Measurements from ENCODE around the gene C2CD2.

The C2CD2 gene

DNA sequence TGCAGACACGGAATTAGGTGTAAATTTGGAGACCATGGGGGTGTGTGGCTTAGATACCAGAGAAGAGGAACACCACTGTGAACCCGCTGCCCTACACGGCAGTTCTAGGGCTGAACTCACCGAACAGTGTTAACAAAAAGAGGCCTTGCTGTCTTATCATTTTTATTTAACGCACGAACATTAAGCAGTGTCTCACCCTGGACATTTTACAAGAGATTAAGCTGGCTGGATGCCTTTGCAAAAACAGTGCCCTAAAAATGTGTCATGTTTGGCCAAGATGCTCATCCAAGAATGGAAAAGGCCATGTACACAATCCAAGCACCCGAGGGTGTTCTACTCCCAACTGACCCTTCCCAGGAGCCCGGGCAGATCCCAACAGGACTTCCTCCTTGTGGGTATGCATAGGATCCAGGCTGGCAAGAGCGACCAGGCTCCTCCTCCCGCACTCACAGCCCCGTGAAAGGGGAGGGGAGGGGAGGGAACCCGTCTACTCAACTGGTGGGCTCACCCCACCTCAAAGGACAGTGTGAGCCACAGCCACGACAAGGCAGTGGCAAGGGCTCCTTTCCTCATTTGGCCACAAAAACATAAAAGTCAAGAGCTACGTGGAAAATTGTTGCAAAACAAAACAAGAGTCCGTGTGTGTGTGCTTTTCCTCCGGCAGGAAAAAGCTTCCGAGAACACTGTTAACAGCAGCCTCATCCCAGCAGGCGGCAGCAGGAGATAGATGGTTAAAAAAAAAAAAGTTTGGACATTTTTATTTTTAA, 20.3 kb downstream of the C2CD2 start:
- DNase-seq (ENCODE audit: low read depth in 2 of 2, low spot score in 1 of 2), result no peak

DNA sequence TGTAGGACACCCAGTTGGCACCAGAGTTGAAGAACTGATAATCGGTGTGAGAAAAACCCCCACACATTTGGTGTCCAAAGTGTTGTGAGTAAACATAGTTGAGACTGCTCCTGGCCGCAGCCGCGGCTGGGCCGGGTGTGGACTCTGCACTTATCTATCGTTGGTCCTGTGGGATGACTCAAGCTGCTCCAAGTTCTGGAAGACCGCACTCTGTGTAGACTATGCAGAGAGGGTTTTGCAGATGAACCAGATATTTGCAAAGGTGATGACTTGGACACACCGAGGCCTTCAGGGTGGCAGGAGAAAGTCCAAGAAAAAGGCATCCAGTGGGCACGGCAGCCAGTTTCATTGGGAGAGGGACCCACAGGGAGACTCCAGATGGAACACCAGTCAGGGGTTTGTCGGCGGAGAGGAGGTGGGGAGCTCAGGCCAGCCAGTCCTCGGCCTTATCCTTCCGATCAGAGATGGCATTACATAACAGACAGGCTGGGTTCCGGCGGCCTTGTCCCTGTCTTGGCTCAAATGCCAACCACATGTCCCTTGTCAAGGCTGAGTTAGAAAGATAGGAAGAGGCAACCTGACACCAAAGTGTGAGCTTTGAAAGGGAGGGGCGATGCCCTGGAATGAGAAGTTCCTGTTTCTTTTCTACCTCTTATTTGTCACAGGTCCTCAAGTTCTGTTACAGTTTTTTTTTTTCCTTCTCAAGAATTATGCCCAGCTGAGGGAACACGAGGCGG, 21.1 kb downstream of the C2CD2 start:
- DNase-seq (ENCODE audit: low read depth in 2 of 2, low spot score in 1 of 2), result no peak

GRCh38 chr21:41932191-41932575, 21.6 kb downstream of the C2CD2 start:
- no peak for DNase-seq (ENCODE audit: low read depth in 2 of 2, low spot score in 1 of 2)

- DNase-seq (ENCODE audit: low read depth in 2 of 2, low spot score in 1 of 2), result no peak
Measured at GRCh38 chr21:41931041-41931451, 22.8 kb downstream of the C2CD2 start.

DNA sequence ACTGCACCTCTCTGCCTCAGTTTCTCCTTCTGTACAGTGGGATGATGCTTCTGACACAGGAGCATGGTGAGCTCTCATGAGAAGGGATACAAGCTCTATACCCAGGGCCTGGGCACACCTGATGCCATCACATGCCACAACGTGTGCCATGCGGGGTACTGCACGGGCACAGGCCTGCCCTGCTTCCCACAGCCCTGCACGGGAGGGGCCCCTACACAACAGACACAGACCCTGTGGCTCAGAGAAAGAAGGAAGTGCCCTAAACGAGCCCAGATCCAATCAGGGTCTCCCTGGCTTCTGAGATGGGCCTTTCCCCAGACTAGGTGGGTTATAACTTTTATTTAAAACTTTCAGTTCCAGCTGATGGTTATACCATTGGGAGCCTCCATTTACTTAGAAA, 24.6 kb downstream of the C2CD2 start:
- no peak for DNase-seq (ENCODE audit: low read depth in 2 of 2, low spot score in 1 of 2)

GRCh38 chr21:41928621-41929220, 25.1 kb downstream of the C2CD2 start:
- DNase-seq (ENCODE audit: low read depth in 2 of 2, low spot score in 1 of 2), result no peak

GRCh38 chr21:41927727-41928409, 25.9 kb downstream of the C2CD2 start:
- DNase-seq (ENCODE audit: low read depth in 2 of 2, low spot score in 1 of 2), result no peak

- no peak for DNase-seq (ENCODE audit: low read depth in 2 of 2, low spot score in 1 of 2)
Measured at GRCh38 chr21:41926807-41927171, 27.0 kb downstream of the C2CD2 start.

- no peak for DNase-seq (ENCODE audit: low read depth in 2 of 2, low spot score in 1 of 2)
Measured at GRCh38 chr21:41926117-41926806, 27.6 kb downstream of the C2CD2 start.

DNA sequence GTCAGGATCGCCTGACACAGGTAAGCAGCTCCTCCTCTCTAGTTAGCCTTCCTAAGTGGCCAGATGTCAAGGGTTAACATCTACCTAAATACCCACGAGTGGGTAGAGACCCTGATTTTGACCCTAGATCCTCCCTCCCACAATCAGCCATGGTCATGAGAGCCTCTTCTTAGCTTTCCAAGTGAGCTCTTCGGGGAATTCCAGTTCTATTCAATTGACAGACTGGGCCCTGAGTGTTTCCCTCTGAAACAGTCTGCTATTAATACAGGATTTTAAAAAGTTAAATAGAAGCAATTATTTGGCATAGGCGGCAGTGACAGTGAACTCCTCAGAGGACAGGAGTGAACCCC, 28.1 kb downstream of the C2CD2 start:
- DNase-seq (ENCODE audit: low read depth in 2 of 2, low spot score in 1 of 2), result no peak

GRCh38 chr21:41924368-41924754, 29.5 kb downstream of the C2CD2 start:
- no peak for DNase-seq (ENCODE audit: low read depth in 2 of 2, low spot score in 1 of 2)

DNA sequence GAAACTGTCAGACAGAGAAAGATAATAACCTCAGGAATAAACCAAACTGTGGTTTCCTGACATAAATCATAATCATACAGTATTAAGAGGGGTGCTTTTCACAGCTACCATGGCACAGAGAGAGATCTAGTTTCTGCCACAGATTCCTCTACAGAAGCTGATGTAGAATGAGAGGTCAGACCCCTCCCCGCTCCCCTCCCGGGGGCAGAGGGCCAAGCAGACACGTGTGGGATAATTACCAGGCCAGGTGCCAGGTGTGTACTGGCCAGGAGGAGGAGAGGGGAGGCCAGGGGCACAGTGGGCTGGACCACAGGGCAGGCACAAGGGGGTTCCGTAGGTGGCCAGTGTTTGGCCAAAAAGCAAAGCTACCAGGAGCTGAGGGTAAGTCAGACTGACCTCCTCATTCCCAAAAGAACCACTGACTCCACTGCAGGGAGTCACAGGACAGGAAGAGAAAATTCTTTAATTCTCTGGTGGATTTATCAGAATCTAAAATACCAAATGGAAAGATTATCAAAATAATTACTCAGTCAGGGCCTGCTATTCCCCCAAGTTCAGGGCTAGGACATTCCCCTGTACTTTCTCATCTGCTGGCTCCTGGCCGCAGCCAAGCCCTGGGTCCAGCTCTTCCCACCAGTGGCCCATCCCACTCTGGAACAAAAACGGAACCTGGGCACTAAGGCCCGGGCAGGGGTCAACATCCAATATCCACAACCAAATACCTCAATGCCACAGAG, 30.0 kb downstream of the C2CD2 start:
- no peak for DNase-seq (ENCODE audit: low read depth in 2 of 2, low spot score in 1 of 2)

GRCh38 chr21:41923186-41923585, 30.6 kb downstream of the C2CD2 start:
- no peak for DNase-seq (ENCODE audit: low read depth in 2 of 2, low spot score in 1 of 2)

- DNase-seq (ENCODE audit: low read depth in 2 of 2, low spot score in 1 of 2), result no peak
Measured at GRCh38 chr21:41921021-41921420, 32.8 kb downstream of the C2CD2 start.

- no peak for DNase-seq (ENCODE audit: low read depth in 2 of 2, low spot score in 1 of 2)
Measured at GRCh38 chr21:41920476-41920875, 33.3 kb downstream of the C2CD2 start.

GRCh38 chr21:41919666-41920398, 34.0 kb downstream of the C2CD2 start:
- no peak for DNase-seq (ENCODE audit: low read depth in 2 of 2, low spot score in 1 of 2)

DNA sequence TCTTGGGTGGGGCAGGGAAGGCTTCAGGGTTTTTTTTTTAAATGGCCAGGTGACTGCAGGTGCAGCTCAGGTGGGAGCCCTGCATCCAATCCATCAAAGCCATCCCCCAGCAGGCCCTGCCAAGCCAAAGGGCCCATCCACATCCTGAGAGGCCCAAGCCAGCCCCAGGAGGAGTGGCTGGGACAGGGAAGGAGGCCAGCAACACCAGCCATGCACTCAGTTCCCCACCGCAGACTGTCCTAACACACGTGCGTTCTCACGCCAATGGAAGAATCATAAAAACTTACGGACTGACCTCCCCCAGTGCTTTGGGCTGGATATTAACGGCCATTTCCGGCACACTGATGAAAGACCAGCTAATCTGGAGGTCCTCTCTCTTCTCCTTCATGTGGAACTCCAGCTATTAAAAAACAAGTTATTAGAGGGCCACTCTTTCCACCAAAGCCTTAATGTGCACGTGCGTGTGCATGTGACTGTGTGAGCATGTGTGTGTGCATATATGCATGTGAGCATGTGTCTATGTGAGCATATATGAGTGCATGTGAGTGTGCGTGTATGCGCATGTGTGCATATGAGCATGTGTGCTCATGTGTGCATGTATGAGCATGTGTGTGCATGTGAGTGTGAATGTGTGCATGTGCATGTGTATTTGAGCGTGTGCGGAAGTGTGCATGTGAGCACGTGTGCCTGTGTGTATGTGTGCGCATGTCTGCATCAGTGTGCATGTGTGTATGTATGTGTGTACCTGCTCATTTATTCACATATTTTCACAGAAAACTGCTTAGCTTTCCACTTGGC, 35.1 kb downstream of the C2CD2 start:
- no peak for DNase-seq (ENCODE audit: low read depth in 2 of 2, low spot score in 1 of 2)

- DNase-seq (ENCODE audit: low read depth in 2 of 2, low spot score in 1 of 2), result no peak
Measured at GRCh38 chr21:41917531-41917930, 36.3 kb downstream of the C2CD2 start.

DNA sequence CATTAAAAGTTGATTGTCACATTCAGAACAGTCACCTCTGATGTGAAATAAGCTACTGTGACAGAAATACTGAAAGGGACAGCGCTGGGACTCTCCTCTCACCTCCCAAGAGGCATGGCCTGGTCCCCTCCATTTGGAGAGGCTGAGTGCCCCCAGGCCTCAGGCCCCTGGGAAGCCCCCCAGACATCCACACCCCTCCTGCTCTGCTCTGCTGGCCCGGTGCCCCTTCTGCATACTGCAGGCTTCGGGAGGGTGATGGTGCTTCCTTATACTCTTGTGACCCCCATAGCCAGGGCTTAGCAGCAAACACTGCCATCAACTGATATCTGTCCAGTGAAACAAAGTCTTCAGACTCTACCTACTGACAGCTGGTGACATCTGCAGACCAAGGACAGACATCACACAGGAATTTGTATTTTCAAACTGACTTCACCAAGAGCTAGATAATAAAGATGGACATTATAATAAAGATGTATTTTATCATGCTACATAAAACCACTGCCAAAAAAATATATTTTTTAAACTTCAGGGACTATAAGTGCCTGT, 36.9 kb downstream of the C2CD2 start:
- DNase-seq (ENCODE audit: low read depth in 2 of 2, low spot score in 1 of 2), result no peak
